K562 (cell line): Measurements from ENCODE around the gene LRPAP1. TPM values are rescaled to one million over a fixed set of nuclear protein-coding genes. Genes with fewer than 3 reads are reported as not detected.

Experiments used
- CSDE1 ChIP-seq, 2 experiments: fragments of 450-650 bp; IDR thresholded peaks; 2 replicates each; pipeline ENCODE4 v1.6.1; 2016; ENCODE audit warnings: mild to moderate bottlenecking in 1 of 2
- FOSL1 ChIP-seq: fragments of 200-800 bp; sonication (Bioruptor generic); conservative IDR thresholded peaks from 2 replicates; pipeline ENCODE4 v1.6.1; 2016; ENCODE audit warnings: missing genetic modification characterization, missing compliant biosample characterization
- MCM3 ChIP-seq: fragments of 450-650 bp; IDR thresholded peaks from 2 replicates; pipeline ENCODE4 v1.6.1; 2016
- ZNF217 ChIP-seq: sonication (generic); formaldehyde crosslinking; IDR thresholded peaks from 2 replicates; pipeline ENCODE4 v1.8.0; 2022; ENCODE audit warnings: mild to moderate bottlenecking, missing genetic modification reagents
- ZNF431 ChIP-seq: sonication (generic); formaldehyde crosslinking; IDR thresholded peaks from 2 replicates; pipeline ENCODE4 v1.8.0; 2022; ENCODE audit warnings: mild to moderate bottlenecking, missing genetic modification reagents
- ZNF444 ChIP-seq: fragments of 250-450 bp; sonication (Bioruptor Pico); IDR thresholded peaks from 2 replicates; pipeline ENCODE4 v1.4.0; 2020; ENCODE audit warnings: mild to moderate bottlenecking, moderate library complexity
- ZNF589 ChIP-seq: fragments of 200-800 bp; sonication (Bioruptor generic); IDR thresholded peaks from 2 replicates; pipeline ENCODE4 v1.6.1; 2016; ENCODE audit warnings: low read depth, missing genetic modification characterization, missing compliant biosample characterization
- polyA plus RNA-seq, 8 experiments: library from polyadenylated mRNA; depleted of rRNA in 4 of 8; stranded (reverse) in 5 of 8; unstranded in 3 of 8; fragments of >200 nt; fragmentation: Nextera tagmentation in 2 of 8; fragmentation: Illumina TruSeq in 1 of 8; extraction: Ambion mirVana in 2 of 8; extraction: Trizol in 1 of 8; gene quantifications; 2 replicates each; pipeline versions ENCODE4 v1.2.1 to v1.2.3, GENCODE V29; 2011 to 2014; ENCODE audit warnings: inconsistent platforms in 1 of 8, missing spikeins in 1 of 8
- total RNA-seq, 7 experiments: library from RNA; depleted of rRNA in 6 of 7; stranded (reverse); fragments of >200 nt in 6 of 7; fragmentation: Illumina TruSeq in 2 of 7; extraction: Trizol in 2 of 7; gene quantifications; 2 replicates each; pipeline versions ENCODE4 v1.2.1 to v1.2.3, GENCODE V29; 2011 to 2021; ENCODE audit warnings: low replicate concordance in 1 of 7
- TF ChIP-seq, protein P1 (sequence below): fragments of 250-450 bp; sonication (Bioruptor Pico); IDR thresholded peaks from 2 replicates; pipeline ENCODE4 v1.4.0; 2020
- TF ChIP-seq, protein P2 (sequence below): fragments of 450-650 bp; formaldehyde crosslinking; IDR thresholded peaks from 2 replicates; pipeline ENCODE4 v1.4.0; 2022; ENCODE audit warnings: missing genetic modification characterization
- TF ChIP-seq, protein P3 (sequence below): fragments of 250-450 bp; sonication (Bioruptor Pico); IDR thresholded peaks from 2 replicates; pipeline ENCODE4 v1.6.1; 2021; ENCODE audit warnings: mild to moderate bottlenecking

Gene LRPAP1
- total and polyA plus RNA-seq, 9 of the 15 experiments (the other 6 are each of a cell fraction or from before 2014, with no cell fraction given) = 1.1 to 75.5 (median 41.8) TPM

DNA sequence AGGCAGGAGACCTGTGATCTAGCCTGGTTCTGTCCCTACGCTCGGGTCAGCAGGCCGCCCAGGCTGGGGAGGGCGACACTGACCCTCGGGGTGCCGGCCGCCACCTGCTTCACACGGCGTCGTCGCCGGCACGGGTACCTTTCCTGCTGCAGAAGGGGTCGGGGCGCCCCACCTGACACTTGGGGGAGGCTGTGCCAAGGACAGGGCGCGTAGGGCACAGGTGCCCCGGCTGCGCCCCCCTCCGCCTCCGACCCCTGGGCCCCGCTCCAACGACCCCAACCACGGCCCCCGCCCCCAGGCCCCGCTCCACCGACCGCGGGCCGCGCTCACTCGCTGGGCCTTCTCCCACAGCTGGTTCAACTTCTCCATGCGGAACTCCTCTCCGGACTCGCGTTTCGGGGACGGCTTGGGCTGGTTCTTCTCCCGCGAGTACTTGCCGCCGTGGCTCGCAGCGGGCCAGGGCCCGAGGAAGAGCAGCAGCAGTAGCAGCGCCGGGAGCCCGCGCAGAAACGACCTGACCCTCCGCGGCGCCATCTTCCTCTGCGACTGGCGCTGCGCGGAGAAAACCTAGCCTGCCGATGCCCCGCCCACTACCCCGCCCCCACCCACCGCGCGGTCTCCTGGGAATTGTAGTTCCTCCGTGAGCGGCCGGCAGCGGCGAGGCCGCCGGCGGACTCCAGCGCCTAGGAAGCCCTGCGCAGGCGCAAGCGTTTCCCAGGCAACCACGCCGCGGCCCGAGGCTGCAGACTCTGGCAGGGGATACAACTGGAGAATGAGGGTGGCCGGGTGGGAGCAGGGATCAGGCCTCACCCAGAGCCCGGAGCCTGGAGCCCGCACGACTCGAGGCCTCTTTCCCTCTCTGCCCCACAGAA, at the start of gene LRPAP1 (continued):
- TF ChIP-seq, protein P1, sequence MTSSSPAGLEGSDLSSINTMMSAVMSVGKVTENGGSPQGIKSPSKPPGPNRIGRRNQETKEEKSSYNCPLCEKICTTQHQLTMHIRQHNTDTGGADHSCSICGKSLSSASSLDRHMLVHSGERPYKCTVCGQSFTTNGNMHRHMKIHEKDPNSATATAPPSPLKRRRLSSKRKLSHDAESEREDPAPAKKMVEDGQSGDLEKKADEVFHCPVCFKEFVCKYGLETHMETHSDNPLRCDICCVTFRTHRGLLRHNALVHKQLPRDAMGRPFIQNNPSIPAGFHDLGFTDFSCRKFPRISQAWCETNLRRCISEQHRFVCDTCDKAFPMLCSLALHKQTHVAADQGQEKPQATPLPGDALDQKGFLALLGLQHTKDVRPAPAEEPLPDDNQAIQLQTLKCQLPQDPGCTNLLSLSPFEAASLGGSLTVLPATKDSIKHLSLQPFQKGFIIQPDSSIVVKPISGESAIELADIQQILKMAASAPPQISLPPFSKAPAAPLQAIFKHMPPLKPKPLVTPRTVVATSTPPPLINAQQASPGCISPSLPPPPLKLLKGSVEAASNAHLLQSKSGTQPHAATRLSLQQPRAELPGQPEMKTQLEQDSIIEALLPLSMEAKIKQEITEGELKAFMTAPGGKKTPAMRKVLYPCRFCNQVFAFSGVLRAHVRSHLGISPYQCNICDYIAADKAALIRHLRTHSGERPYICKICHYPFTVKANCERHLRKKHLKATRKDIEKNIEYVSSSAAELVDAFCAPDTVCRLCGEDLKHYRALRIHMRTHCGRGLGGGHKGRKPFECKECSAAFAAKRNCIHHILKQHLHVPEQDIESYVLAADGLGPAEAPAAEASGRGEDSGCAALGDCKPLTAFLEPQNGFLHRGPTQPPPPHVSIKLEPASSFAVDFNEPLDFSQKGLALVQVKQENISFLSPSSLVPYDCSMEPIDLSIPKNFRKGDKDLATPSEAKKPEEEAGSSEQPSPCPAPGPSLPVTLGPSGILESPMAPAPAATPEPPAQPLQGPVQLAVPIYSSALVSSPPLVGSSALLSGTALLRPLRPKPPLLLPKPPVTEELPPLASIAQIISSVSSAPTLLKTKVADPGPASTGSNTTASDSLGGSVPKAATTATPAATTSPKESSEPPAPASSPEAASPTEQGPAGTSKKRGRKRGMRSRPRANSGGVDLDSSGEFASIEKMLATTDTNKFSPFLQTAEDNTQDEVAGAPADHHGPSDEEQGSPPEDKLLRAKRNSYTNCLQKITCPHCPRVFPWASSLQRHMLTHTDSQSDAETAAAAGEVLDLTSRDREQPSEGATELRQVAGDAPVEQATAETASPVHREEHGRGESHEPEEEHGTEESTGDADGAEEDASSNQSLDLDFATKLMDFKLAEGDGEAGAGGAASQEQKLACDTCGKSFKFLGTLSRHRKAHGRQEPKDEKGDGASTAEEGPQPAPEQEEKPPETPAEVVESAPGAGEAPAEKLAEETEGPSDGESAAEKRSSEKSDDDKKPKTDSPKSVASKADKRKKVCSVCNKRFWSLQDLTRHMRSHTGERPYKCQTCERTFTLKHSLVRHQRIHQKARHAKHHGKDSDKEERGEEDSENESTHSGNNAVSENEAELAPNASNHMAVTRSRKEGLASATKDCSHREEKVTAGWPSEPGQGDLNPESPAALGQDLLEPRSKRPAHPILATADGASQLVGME (CRISPR knock-in tag) = no peak
- TF ChIP-seq, protein P2, sequence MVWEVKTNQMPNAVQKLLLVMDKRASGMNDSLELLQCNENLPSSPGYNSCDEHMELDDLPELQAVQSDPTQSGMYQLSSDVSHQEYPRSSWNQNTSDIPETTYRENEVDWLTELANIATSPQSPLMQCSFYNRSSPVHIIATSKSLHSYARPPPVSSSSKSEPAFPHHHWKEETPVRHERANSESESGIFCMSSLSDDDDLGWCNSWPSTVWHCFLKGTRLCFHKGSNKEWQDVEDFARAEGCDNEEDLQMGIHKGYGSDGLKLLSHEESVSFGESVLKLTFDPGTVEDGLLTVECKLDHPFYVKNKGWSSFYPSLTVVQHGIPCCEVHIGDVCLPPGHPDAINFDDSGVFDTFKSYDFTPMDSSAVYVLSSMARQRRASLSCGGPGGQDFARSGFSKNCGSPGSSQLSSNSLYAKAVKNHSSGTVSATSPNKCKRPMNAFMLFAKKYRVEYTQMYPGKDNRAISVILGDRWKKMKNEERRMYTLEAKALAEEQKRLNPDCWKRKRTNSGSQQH = no peak
- TF ChIP-seq ZNF431 (CRISPR knock-in tag) = no peak
- TF ChIP-seq MCM3 = no peak
- TF ChIP-seq FOSL1 = no peak
- TF ChIP-seq ZNF444 (CRISPR knock-in tag) = no peak
- TF ChIP-seq, protein P3, sequence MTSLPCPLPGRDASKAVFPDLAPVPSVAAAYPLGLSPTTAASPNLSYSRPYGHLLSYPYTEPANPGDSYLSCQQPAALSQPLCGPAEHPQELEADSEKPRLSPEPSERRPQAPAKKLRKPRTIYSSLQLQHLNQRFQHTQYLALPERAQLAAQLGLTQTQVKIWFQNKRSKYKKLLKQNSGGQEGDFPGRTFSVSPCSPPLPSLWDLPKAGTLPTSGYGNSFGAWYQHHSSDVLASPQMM (CRISPR knock-in tag) = no peak
- no peak for TF ChIP-seq ZNF217 (CRISPR knock-in tag)
- TF ChIP-seq ZNF589 (CRISPR knock-in tag) = no peak
- TF ChIP-seq CSDE1 (IDR thresholded peaks at IDR 0.05) = peak in 1 of 2 experiments; percentile 52; a peak in 1 of 4 replicates
